Neural cell (in vitro differentiated cells): Measurements from ENCODE around the gene AGBL4. TPM values are rescaled to one million over a fixed set of nuclear protein-coding genes. Genes with fewer than 3 reads are reported as not detected.
"Not testable (repeated sequence)": the region's sequence is repeated elsewhere in the genome, so short reads cannot be mapped to it uniquely, and the experiment has no call there.

Experiments used
- H2AFZ ChIP-seq: fragments of 200-600, 300-800 bp; sonication (generic), shearing (Covaris generic); 2 replicates; pipeline ENCODE4 v1.6.0; 2014; ENCODE audit warnings: low read depth, mild to moderate bottlenecking, antibody characterized with exemption, low read length, moderate library complexity
- H3F3A ChIP-seq: fragments of 200-600 bp; shearing (Covaris generic); 2 replicates; pipeline ENCODE4 v1.6.1; 2016; ENCODE audit warnings: mild to moderate bottlenecking, moderate library complexity, mixed read lengths, antibody characterized with exemption, low read length; ENCODE audit not compliant: insufficient read depth, poor library complexity, severe bottlenecking
- H3K27ac ChIP-seq: fragments of 200-600, 300-800 bp; sonication (generic), shearing (Covaris generic); 2 replicates; pipeline ENCODE4 v1.5.1; 2014; ENCODE audit warnings: mild to moderate bottlenecking, low read length, moderate library complexity
- H3K27me3 ChIP-seq: fragments of 300-800, 200-600 bp; sonication (generic), shearing (Covaris generic); 2 replicates; pipeline ENCODE4 v1.6.0; 2014; ENCODE audit warnings: mild to moderate bottlenecking, low read depth, low read length, moderate library complexity; ENCODE audit not compliant: insufficient read depth
- H3K36me3 ChIP-seq: fragments of 300-800, 200-600 bp; sonication (generic), shearing (Covaris generic); 2 replicates; pipeline ENCODE4 v1.5.1; 2014; ENCODE audit warnings: mild to moderate bottlenecking, antibody characterized with exemption, low read length, moderate library complexity; ENCODE audit not compliant: insufficient read depth
- H3K4me2 ChIP-seq: fragments of 300-800, 200-600 bp; sonication (generic), shearing (Covaris generic); 2 replicates; pipeline ENCODE4 v1.6.0; 2014; ENCODE audit warnings: mild to moderate bottlenecking, low read length
- H3K4me3 ChIP-seq: fragments of 300-800, 200-600 bp; sonication (generic), shearing (Covaris generic); 2 replicates; pipeline ENCODE4 v1.5.1; 2014; ENCODE audit warnings: mild to moderate bottlenecking, low read length, moderate library complexity
- H3K79me2 ChIP-seq: fragments of 200-600 bp; shearing (Covaris generic); replicated peaks from 2 replicates; pipeline ENCODE4 v1.6.0; 2014; ENCODE audit warnings: mild to moderate bottlenecking, low read length, moderate library complexity; ENCODE audit not compliant: insufficient read depth
- H3K9ac ChIP-seq: fragments of 300-800, 200-600 bp; sonication (generic), shearing (Covaris generic); 2 replicates; pipeline ENCODE4 v1.6.1; 2016; ENCODE audit warnings: mild to moderate bottlenecking, low read length, mixed read lengths
- H3K9me2 ChIP-seq: fragments of 200-600 bp; shearing (Covaris generic); 2 replicates; pipeline ENCODE4 v1.6.1; 2016; ENCODE audit warnings: mild to moderate bottlenecking, low read length, mixed read lengths; ENCODE audit not compliant: insufficient read depth
- H3K9me3 ChIP-seq: fragments of 200-600, 300-800 bp; sonication (generic), shearing (Covaris generic); 2 replicates; pipeline ENCODE4 v1.6.1; 2016; ENCODE audit warnings: mild to moderate bottlenecking, mixed run types, low read length, moderate library complexity, mixed read lengths
- H4K20me1 ChIP-seq: fragments of 200-600 bp; shearing (Covaris generic); 2 replicates; pipeline ENCODE4 v1.6.1; 2016; ENCODE audit warnings: mild to moderate bottlenecking, mixed run types; ENCODE audit not compliant: insufficient read depth
- EP300 ChIP-seq: fragments of 450-650 bp; conservative IDR thresholded peaks from 2 replicates; pipeline ENCODE4 v1.6.1; 2014; ENCODE audit warnings: antibody characterized with exemption, mild to moderate bottlenecking, moderate library complexity; ENCODE audit not compliant: poor library complexity, severe bottlenecking
- EZH2 ChIP-seq: fragments of 200-600, 300-800 bp; shearing (Covaris generic), sonication (generic); IDR thresholded peaks from 2 replicates; pipeline ENCODE4 v1.6.1; 2014; ENCODE audit warnings: antibody characterized with exemption, low read length, borderline replicate concordance, mild to moderate bottlenecking; ENCODE audit not compliant: insufficient read depth, poor library complexity, severe bottlenecking
- POLR2AphosphoS5 ChIP-seq: IDR thresholded peaks from 2 replicates; pipeline ENCODE4 v1.6.1; 2012
- RAD21 ChIP-seq: fragments of 450-650 bp; conservative IDR thresholded peaks from 2 replicates; pipeline ENCODE4 v1.6.1; 2014; ENCODE audit warnings: antibody characterized with exemption, mild to moderate bottlenecking, moderate library complexity
- SMC3 ChIP-seq: fragments of 450-650 bp; conservative IDR thresholded peaks from 2 replicates; pipeline ENCODE4 v1.6.1; 2014; ENCODE audit warnings: antibody characterized with exemption, mild to moderate bottlenecking, moderate library complexity; ENCODE audit not compliant: poor library complexity
- TAF1 ChIP-seq: IDR thresholded peaks from 2 replicates; pipeline ENCODE4 v1.6.1; 2012; ENCODE audit warnings: low read depth
- polyA plus RNA-seq: library from polyadenylated mRNA; depleted of rRNA; stranded (reverse); fragments of >200 nt; gene quantifications from 2 replicates; pipeline ENCODE4 v1.2.3, GENCODE V29; 2014
- TF ChIP-seq, protein P1 (sequence below): fragments of 450-650 bp; IDR thresholded peaks from 2 replicates; pipeline ENCODE4 v1.5.1; 2014; ENCODE audit warnings: antibody characterized with exemption, mild to moderate bottlenecking, moderate library complexity; ENCODE audit not compliant: poor library complexity, severe bottlenecking
- TF ChIP-seq, protein P2 (sequence below): IDR thresholded peaks from 2 replicates; pipeline ENCODE4 v1.6.1; 2012; ENCODE audit warnings: borderline replicate concordance

The AGBL4 gene
- polyA plus RNA-seq, 1 donor from 2014 or later, result 1.3 TPM

DNA sequence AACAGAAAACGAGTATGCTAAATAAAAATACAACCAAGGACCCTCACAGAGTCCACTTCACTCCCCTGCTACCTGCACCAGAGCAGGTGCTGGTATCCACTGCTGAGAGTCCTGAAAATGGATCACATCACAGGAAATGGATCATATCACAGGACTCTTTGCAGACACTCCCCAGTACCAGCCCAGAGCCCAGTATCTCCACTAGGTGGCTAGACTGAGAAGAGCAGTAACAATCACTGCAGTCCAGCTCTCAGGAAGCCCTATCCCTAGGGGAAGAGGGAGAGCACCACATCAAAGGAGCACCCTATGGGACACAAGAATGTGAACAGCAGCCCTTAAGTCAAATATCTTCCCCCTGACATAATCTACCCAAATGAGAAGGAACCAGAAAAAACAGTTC, 28.0 kb downstream of the AGBL4 start:
- H3K27me3 ChIP-seq, result no peaks in the 10 kb centered on the region
- peaks cover 3% of the 10 kb centered on the region for H3K9me3 ChIP-seq
- TF ChIP-seq POLR2AphosphoS5, result no peak
- TF ChIP-seq, protein P1, sequence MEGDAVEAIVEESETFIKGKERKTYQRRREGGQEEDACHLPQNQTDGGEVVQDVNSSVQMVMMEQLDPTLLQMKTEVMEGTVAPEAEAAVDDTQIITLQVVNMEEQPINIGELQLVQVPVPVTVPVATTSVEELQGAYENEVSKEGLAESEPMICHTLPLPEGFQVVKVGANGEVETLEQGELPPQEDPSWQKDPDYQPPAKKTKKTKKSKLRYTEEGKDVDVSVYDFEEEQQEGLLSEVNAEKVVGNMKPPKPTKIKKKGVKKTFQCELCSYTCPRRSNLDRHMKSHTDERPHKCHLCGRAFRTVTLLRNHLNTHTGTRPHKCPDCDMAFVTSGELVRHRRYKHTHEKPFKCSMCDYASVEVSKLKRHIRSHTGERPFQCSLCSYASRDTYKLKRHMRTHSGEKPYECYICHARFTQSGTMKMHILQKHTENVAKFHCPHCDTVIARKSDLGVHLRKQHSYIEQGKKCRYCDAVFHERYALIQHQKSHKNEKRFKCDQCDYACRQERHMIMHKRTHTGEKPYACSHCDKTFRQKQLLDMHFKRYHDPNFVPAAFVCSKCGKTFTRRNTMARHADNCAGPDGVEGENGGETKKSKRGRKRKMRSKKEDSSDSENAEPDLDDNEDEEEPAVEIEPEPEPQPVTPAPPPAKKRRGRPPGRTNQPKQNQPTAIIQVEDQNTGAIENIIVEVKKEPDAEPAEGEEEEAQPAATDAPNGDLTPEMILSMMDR, result no peak
- TF ChIP-seq RAD21, result no peak
- TF ChIP-seq EZH2, result no peak

GRCh38 chr1:49971088-49971487, 52.7 kb downstream of the AGBL4 start:
- TF ChIP-seq EZH2 (no peak), POLR2AphosphoS5 (no peak), RAD21 (no peak), TAF1 (no peak), SMC3 (no peak), EP300 (no peak)
- TF ChIP-seq, protein P2, sequence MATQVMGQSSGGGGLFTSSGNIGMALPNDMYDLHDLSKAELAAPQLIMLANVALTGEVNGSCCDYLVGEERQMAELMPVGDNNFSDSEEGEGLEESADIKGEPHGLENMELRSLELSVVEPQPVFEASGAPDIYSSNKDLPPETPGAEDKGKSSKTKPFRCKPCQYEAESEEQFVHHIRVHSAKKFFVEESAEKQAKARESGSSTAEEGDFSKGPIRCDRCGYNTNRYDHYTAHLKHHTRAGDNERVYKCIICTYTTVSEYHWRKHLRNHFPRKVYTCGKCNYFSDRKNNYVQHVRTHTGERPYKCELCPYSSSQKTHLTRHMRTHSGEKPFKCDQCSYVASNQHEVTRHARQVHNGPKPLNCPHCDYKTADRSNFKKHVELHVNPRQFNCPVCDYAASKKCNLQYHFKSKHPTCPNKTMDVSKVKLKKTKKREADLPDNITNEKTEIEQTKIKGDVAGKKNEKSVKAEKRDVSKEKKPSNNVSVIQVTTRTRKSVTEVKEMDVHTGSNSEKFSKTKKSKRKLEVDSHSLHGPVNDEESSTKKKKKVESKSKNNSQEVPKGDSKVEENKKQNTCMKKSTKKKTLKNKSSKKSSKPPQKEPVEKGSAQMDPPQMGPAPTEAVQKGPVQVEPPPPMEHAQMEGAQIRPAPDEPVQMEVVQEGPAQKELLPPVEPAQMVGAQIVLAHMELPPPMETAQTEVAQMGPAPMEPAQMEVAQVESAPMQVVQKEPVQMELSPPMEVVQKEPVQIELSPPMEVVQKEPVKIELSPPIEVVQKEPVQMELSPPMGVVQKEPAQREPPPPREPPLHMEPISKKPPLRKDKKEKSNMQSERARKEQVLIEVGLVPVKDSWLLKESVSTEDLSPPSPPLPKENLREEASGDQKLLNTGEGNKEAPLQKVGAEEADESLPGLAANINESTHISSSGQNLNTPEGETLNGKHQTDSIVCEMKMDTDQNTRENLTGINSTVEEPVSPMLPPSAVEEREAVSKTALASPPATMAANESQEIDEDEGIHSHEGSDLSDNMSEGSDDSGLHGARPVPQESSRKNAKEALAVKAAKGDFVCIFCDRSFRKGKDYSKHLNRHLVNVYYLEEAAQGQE, result no peak
- Histone ChIP-seq H4K20me1 (no peaks in the 10 kb centered on the region), H3K36me3 (no peaks in the 10 kb centered on the region), H3K4me2 (no peak overlapping the region), H3K9me3 (no peaks in the 10 kb centered on the region), H3K27me3 (no peaks in the 10 kb centered on the region), H3K9me2 (no peaks in the 10 kb centered on the region), H3K4me3 (no peak overlapping the region), H3F3A (no peaks in the 10 kb centered on the region), H3K79me2 (no peaks in the 10 kb centered on the region), H3K9ac (no peak overlapping the region), H2AFZ (no peak overlapping the region), H3K27ac (no peak overlapping the region)

More for the DNA sequence above, 28.0 kb downstream of the AGBL4 start:
- Histone ChIP-seq H4K20me1 (no peaks in the 10 kb centered on the region), H3F3A (no peaks in the 10 kb centered on the region), H3K27ac (no peak overlapping the region), H3K36me3 (no peaks in the 10 kb centered on the region), H3K79me2 (no peaks in the 10 kb centered on the region), H3K9ac (no peak overlapping the region), H2AFZ (no peak overlapping the region), H3K4me2 (no peak overlapping the region), H3K4me3 (no peak overlapping the region), H3K9me2 (no peaks in the 10 kb centered on the region)

- Histone ChIP-seq H3K4me2 (no peak overlapping the region), H3K27me3 (no peaks in the 10 kb centered on the region), H2AFZ (no peak overlapping the region), H3F3A (no peaks in the 10 kb centered on the region), H3K9me3 (no peaks in the 10 kb centered on the region), H3K9ac (no peak overlapping the region), H3K9me2 (no peaks in the 10 kb centered on the region), H4K20me1 (no peaks in the 10 kb centered on the region), H3K27ac (no peak overlapping the region), H3K36me3 (no peaks in the 10 kb centered on the region), H3K79me2 (no peaks in the 10 kb centered on the region), H3K4me3 (no peak overlapping the region)
- TF ChIP-seq, protein P1, result no peak
Measured at GRCh38 chr1:49951385-49951784, 72.4 kb downstream of the AGBL4 start.

- not testable (repeated sequence) for H3K4me3 ChIP-seq, H3F3A ChIP-seq, H3K9me2 ChIP-seq, H3K79me2 ChIP-seq, H3K9me3 ChIP-seq, H3K27me3 ChIP-seq, H4K20me1 ChIP-seq, H3K4me2 ChIP-seq, H2AFZ ChIP-seq, H3K27ac ChIP-seq, H3K36me3 ChIP-seq, H3K9ac ChIP-seq
Measured at GRCh38 chr1:49915301-49915700, 108.5 kb downstream of the AGBL4 start.
